A549 (cell line): ENCODE measurements around the gene CDH22.

Source experiments
- CBX8 ChIP-seq: fragments of 200-600 bp; sonication (generic); IDR thresholded peaks from 2 replicates; pipeline ENCODE4 v1.6.1; 2016
- CTCF ChIP-seq: fragments of >200 bp; sonication (Bioruptor Twin); formaldehyde crosslinking; IDR thresholded peaks from 3 replicates; pipeline ENCODE4 v1.5.1; 2016
- EP300 ChIP-seq, 2 experiments: fragments of >200 bp; sonication (Bioruptor Twin); formaldehyde crosslinking; IDR thresholded peaks; 2 replicates in 1 of 2; 3 replicates in 1 of 2; pipeline ENCODE4 v1.6.1; 2016 to 2017
- ESRRA ChIP-seq: fragments of 150-350 bp; IDR thresholded peaks from 2 replicates; pipeline ENCODE4 v1.6.1; 2014; ENCODE audit warnings: mild to moderate bottlenecking, low read length, borderline replicate concordance
- FOSL2 ChIP-seq, 2 experiments: fragments of 450-650 bp in 1 of 2; fragments of >200 bp in 1 of 2; sonication (Bioruptor Twin) in 1 of 2; formaldehyde crosslinking; IDR thresholded peaks; 2 replicates each; pipeline versions ENCODE4 v1.5.0 to v1.6.1; 2016 to 2020; ENCODE audit warnings: mild to moderate bottlenecking in 1 of 2, moderate library complexity in 1 of 2
- MYC ChIP-seq: IDR thresholded peaks from 2 replicates; pipeline ENCODE4 v1.6.1; 2012; ENCODE audit warnings: mild to moderate bottlenecking, inconsistent platforms, low read length, improper control_type of control experiment, borderline replicate concordance
- NR3C1 ChIP-seq: fragments of >200 bp; sonication (Bioruptor Twin); formaldehyde crosslinking; IDR thresholded peaks from 3 replicates; pipeline ENCODE4 v1.6.1; 2017
- POLR2A ChIP-seq: IDR thresholded peaks from 2 replicates; pipeline ENCODE4 v1.6.1; 2012; ENCODE audit warnings: mild to moderate bottlenecking, low read length
- RAD21 ChIP-seq, 2 experiments: fragments of >200 bp in 1 of 2; sonication (Bioruptor Twin) in 1 of 2; formaldehyde crosslinking in 1 of 2; IDR thresholded peaks in 1 of 2; conservative IDR thresholded peaks in 1 of 2; 2 replicates in 1 of 2; 3 replicates in 1 of 2; pipeline ENCODE4 v1.6.1; 2012 to 2018; ENCODE audit warnings: inconsistent platforms in 1 of 2
- SREBF2 ChIP-seq: fragments of 450-650 bp; IDR thresholded peaks from 2 replicates; pipeline ENCODE4 v1.6.1; 2014; ENCODE audit warnings: mild to moderate bottlenecking, moderate library complexity
- TF ChIP-seq, protein P1 (sequence below): IDR thresholded peaks from 2 replicates; pipeline ENCODE4 v1.6.1; 2012
- TF ChIP-seq, protein P2 (sequence below): fragments of 150-350 bp; IDR thresholded peaks from 2 replicates; pipeline ENCODE4 v1.6.1; 2014; ENCODE audit warnings: low read depth, mild to moderate bottlenecking, low read length

GRCh38 chr20:46303176-46303956 lies 4.9 kb downstream of the CDH22 start:
- TF ChIP-seq EP300 (IDR thresholded peaks at IDR 0.05) (no peak), CTCF (no peak), SREBF2 (no peak), NR3C1 (no peak), MYC (no peak), POLR2A (no peak), ESRRA (no peak), CBX8 (no peak), FOSL2 (IDR thresholded peaks at IDR 0.05) (no peak), FOSL2 (CRISPR knock-in tag; IDR thresholded peaks at IDR 0.05) (no peak), RAD21 (conservative IDR thresholded peaks at IDR 0.05 in 1 of 2, IDR thresholded peaks at IDR 0.05 in 1 of 2) (no peak)
- TF ChIP-seq, protein P1, sequence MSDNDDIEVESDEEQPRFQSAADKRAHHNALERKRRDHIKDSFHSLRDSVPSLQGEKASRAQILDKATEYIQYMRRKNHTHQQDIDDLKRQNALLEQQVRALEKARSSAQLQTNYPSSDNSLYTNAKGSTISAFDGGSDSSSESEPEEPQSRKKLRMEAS = no peak
- TF ChIP-seq, protein P2, sequence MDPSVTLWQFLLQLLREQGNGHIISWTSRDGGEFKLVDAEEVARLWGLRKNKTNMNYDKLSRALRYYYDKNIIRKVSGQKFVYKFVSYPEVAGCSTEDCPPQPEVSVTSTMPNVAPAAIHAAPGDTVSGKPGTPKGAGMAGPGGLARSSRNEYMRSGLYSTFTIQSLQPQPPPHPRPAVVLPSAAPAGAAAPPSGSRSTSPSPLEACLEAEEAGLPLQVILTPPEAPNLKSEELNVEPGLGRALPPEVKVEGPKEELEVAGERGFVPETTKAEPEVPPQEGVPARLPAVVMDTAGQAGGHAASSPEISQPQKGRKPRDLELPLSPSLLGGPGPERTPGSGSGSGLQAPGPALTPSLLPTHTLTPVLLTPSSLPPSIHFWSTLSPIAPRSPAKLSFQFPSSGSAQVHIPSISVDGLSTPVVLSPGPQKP = no peak
